GM12874 (cell line): ENCODE measurements around the gene PNLIPRP3.

Source experiments
- TF ChIP-seq, protein P1 (sequence below): IDR thresholded peaks from 2 replicates; pipeline ENCODE4 v1.5.1; 2011; ENCODE audit warnings: low read depth, mild to moderate bottlenecking, control low read depth, low read length, moderate library complexity; ENCODE audit not compliant: insufficient read depth

PNLIPRP3 gene

DNA sequence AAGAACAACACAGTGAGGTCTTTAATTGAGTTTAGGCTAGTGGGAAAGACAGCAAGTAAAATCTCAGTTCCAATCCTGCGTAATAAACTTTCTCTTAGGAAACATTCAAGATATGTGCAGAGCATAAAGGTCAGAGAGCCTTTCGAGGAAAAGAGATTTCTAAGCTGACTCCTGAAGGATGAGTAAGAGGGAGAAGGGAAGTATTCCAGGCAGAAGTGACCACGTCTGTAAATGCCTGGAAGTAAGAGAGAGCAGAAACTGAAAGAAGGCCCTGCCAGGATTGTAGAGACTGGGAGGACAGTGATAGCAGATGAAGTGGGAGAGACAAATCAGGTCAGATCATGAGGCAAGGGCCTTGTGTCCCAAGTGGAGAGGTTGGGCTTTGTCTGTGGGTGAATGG is 41.8 kb downstream of the PNLIPRP3 start:
- TF ChIP-seq, protein P1, sequence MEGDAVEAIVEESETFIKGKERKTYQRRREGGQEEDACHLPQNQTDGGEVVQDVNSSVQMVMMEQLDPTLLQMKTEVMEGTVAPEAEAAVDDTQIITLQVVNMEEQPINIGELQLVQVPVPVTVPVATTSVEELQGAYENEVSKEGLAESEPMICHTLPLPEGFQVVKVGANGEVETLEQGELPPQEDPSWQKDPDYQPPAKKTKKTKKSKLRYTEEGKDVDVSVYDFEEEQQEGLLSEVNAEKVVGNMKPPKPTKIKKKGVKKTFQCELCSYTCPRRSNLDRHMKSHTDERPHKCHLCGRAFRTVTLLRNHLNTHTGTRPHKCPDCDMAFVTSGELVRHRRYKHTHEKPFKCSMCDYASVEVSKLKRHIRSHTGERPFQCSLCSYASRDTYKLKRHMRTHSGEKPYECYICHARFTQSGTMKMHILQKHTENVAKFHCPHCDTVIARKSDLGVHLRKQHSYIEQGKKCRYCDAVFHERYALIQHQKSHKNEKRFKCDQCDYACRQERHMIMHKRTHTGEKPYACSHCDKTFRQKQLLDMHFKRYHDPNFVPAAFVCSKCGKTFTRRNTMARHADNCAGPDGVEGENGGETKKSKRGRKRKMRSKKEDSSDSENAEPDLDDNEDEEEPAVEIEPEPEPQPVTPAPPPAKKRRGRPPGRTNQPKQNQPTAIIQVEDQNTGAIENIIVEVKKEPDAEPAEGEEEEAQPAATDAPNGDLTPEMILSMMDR, result no peak

GRCh38 chr10:116470071-116470470 is 42.4 kb downstream of the PNLIPRP3 start:
- TF ChIP-seq, protein P1, result no peak

DNA sequence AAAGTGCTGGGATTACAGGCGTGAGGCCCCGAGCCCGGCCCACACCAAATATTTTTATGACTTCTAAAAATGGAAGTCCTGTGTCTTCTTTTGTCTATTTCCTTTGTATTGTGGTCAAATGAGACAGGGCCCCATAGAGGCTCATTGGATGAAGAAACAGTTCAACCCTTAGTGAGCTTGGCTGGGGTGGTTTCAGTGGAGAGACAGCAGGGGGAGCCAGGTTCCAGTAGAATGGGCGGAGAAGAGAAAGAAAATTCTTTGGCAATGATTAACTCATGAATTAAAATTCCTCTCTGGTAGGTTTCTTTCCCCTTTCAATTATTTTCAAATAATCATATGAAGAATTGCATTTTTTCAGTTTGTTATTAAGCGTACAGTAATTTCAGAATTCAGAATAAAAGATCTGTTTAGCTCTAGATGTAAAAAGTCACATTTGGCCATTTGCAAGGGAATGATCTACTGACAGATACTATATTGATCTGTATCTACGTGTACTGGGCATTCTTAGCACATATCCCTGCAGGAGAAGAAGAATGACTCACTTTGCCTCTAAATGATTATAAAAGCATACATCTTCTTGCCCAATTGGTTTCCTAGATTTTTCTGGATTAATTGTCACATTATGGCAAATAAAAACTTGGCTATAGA is 43.2 kb downstream of the PNLIPRP3 start:
- TF ChIP-seq, protein P1, result peak; percentile 31; the same call in 1 of the 2 replicates

DNA sequence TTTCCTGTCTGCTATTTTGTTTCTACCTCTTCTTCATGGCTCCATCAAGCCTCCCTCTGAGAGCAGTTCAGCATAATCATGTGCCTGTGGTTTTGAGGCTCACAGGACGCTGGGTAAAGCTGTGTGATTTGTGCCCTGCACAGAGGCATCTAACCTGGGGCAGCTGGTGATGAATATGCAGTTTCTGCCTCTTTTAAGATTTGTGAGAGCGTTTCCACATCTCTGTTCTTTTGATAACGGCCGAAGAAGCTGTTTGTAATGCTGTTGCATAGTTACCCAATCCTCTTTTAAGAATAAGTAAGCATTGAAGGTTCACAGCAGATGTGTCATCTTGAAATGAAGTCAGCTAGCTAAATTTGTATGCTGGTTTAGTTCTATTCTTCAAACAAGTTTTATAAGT is 45.2 kb downstream of the PNLIPRP3 start:
- TF ChIP-seq, protein P1, result no peak

- TF ChIP-seq, protein P1, result no peak
These were observed 48.2 kb downstream of the PNLIPRP3 start for GRCh38 chr10:116475866-116476265.

DNA sequence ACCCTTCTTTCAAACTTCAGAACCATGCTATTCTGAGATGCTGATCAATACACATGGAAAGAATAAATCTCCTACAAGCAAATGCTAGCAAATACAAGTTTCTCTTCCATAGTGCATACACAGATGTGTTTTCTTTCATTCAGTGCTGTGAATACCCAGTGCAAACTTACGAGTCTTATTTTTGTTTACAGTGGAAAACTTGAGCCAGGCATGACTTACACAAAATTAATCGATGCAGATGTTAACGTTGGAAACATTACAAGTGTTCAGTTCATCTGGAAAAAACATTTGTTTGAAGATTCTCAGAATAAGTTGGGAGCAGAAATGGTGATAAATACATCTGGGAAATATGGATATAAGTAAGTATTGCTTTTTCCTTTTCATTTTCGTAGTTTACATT is 48.8 kb downstream of the PNLIPRP3 start:
- TF ChIP-seq, protein P1, result no peak

DNA sequence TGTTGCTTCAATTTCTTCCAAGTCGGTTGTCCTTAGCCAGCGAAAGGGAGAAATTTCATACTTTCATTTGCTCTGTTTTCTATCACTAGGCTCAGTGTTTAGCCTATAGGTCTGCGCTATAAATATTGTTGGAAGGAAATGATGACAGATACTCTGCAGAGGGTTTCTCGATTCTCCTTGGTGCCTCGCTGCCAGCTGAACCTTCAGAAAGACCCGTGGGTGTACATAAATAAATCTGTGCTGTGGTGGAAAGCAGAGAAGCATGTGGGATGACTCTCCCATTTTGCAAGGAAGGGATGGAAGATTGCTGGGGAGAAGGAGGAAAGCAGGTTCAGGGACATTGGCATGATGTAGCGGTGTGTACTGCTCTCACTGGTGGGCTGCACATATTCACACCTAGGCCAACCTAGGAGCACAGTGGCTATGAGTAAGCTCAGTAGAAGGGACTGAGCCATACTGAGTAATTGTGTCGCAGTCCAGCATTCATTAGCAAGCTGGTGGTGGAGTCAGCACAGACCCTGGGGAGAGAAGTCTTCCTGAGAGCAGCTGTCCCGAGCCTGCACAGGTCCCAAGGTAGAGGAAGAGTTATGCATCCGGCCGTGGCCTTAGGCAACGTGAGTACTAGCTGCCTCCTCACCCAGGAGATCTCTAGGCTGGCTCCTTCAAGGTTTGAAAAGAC is 50.5 kb downstream of the PNLIPRP3 start:
- TF ChIP-seq, protein P1, result no peak
